ENCODE measurements around the gene CAMSAP2.
"Not testable (repeated sequence)": the region's sequence is repeated elsewhere in the genome, so short reads cannot be mapped to it uniquely, and the experiment has no call there.

Gene CAMSAP2

GRCh38 chr1:200786788-200787187 is 48.1 kb downstream of the CAMSAP2 start:
- no peak for DNase-seq

GRCh38 chr1:200787896-200788387 is 49.2 kb downstream of the CAMSAP2 start:
- DNase-seq, result no peak

GRCh38 chr1:200791012-200791411 is 52.3 kb downstream of the CAMSAP2 start:
- not testable (repeated sequence) for DNase-seq

GRCh38 chr1:200793677-200794076 is 55.0 kb downstream of the CAMSAP2 start:
- no peak for DNase-seq

- no peak for DNase-seq
Observed at GRCh38 chr1:200794506-200795065, 55.9 kb downstream of the CAMSAP2 start.

- no peak for DNase-seq
Observed at GRCh38 chr1:200795156-200795555, 56.5 kb downstream of the CAMSAP2 start.

- DNase-seq, result no peak
Observed at GRCh38 chr1:200802042-200802441, 63.3 kb downstream of the CAMSAP2 start.

- peak in 1 of 2 experiments; percentile 46 for DNase-seq
Observed at GRCh38 chr1:200802865-200803512, 64.3 kb downstream of the CAMSAP2 start.

- no peak for DNase-seq
Observed at GRCh38 chr1:200805719-200806118, 67.0 kb downstream of the CAMSAP2 start.

GRCh38 chr1:200808846-200809245 is 70.2 kb downstream of the CAMSAP2 start:
- DNase-seq, result no peak

GRCh38 chr1:200811704-200812103 is 73.0 kb downstream of the CAMSAP2 start:
- no peak for DNase-seq

GRCh38 chr1:200816624-200817224 is 78.0 kb downstream of the CAMSAP2 start:
- not testable (repeated sequence) for DNase-seq

GRCh38 chr1:200818248-200818647 is 79.6 kb downstream of the CAMSAP2 start:
- DNase-seq, result no peak

GRCh38 chr1:200819726-200820125 is 81.0 kb downstream of the CAMSAP2 start:
- no peak for DNase-seq

- no peak for DNase-seq
Observed at GRCh38 chr1:200831091-200831490, 92.4 kb downstream of the CAMSAP2 start.

- no peak for DNase-seq
Observed at GRCh38 chr1:200834383-200834782, 95.7 kb downstream of the CAMSAP2 start.

GRCh38 chr1:200836213-200836612 is 97.5 kb downstream of the CAMSAP2 start:
- no peak for DNase-seq

- no peak for DNase-seq
Observed at GRCh38 chr1:200837931-200838571, 99.4 kb downstream of the CAMSAP2 start.

GRCh38 chr1:200838676-200839445 is 100.2 kb downstream of the CAMSAP2 start:
- no peak for DNase-seq

- no peak for DNase-seq
Observed at GRCh38 chr1:200845360-200845759, 106.7 kb downstream of the CAMSAP2 start.

- no peak for DNase-seq
Observed at GRCh38 chr1:200846398-200846797, 107.7 kb downstream of the CAMSAP2 start.

GRCh38 chr1:200849430-200849829 is 110.7 kb downstream of the CAMSAP2 start:
- no peak for DNase-seq

GRCh38 chr1:200850554-200850953 is 111.9 kb downstream of the CAMSAP2 start:
- DNase-seq, result no peak
